Measurements from ENCODE around the gene MOV10L1.
A peak's percentile ranks its signal among the peaks of the same experiment; 100 is the strongest.

Gene MOV10L1

GRCh38 chr22:50138988-50139387, 49.2 kb downstream of the MOV10L1 start:
- DNase-seq: no peak

- no peak for DNase-seq
These were observed 50.1 kb downstream of the MOV10L1 start for GRCh38 chr22:50139843-50140415.

- no peak for DNase-seq
These were observed 50.8 kb downstream of the MOV10L1 start for GRCh38 chr22:50140615-50141014.

- no peak for DNase-seq
These were observed 51.7 kb downstream of the MOV10L1 start for GRCh38 chr22:50141462-50141861.

GRCh38 chr22:50141891-50142363, 52.1 kb downstream of the MOV10L1 start:
- DNase-seq: no peak

- no peak for DNase-seq
These were observed 53.3 kb downstream of the MOV10L1 start for GRCh38 chr22:50143096-50143495.

- no peak for DNase-seq
These were observed 54.3 kb downstream of the MOV10L1 start for GRCh38 chr22:50144005-50144614.

GRCh38 chr22:50145721-50146438, 56.1 kb downstream of the MOV10L1 start:
- DNase-seq: no peak

- DNase-seq: peak; percentile 23
These were observed 56.8 kb downstream of the MOV10L1 start for GRCh38 chr22:50146439-50147238.

- DNase-seq: peak; percentile 28
These were observed 57.7 kb downstream of the MOV10L1 start for GRCh38 chr22:50147258-50148165.

GRCh38 chr22:50148166-50148500, 58.3 kb downstream of the MOV10L1 start:
- DNase-seq: no peak

- peak; percentile 89 for DNase-seq
These were observed 59.4 kb downstream of the MOV10L1 start for GRCh38 chr22:50148991-50149721.

GRCh38 chr22:50150161-50151129, 60.6 kb downstream of the MOV10L1 start:
- no peak for DNase-seq

- no peak for DNase-seq
These were observed 62.0 kb downstream of the MOV10L1 start for GRCh38 chr22:50151571-50152537.

- DNase-seq: no peak
These were observed 63.4 kb downstream of the MOV10L1 start for GRCh38 chr22:50153056-50153755.

- DNase-seq: no peak
These were observed 63.9 kb downstream of the MOV10L1 start for GRCh38 chr22:50153756-50154140.

GRCh38 chr22:50157709-50158375, 68.0 kb downstream of the MOV10L1 start:
- no peak for DNase-seq

- no peak for DNase-seq
These were observed 71.1 kb downstream of the MOV10L1 start for GRCh38 chr22:50160947-50161346.
